Kidney epithelial cell (primary cell): ENCODE measurements around the gene WDR20. TPM values are rescaled to one million over a fixed set of nuclear protein-coding genes. Genes with fewer than 3 reads are reported as not detected.

Experiments used
- DNase-seq: peaks from one replicate; pipeline ENCODE4 v3.0.0-alpha.2; 2010; ENCODE audit warnings: low read depth
- H3K27me3 ChIP-seq: 2 replicates; pipeline ENCODE4 v1.6.0; 2011; ENCODE audit warnings: low read length; ENCODE audit not compliant: control insufficient read depth, insufficient read depth
- H3K36me3 ChIP-seq: 2 replicates; pipeline ENCODE4 v1.5.1; 2011; ENCODE audit warnings: low read length; ENCODE audit not compliant: control insufficient read depth, insufficient read depth
- H3K4me3 ChIP-seq: 2 replicates; pipeline ENCODE4 v1.5.1; 2011; ENCODE audit warnings: low read depth, mild to moderate bottlenecking, control low read depth, low read length
- CTCF ChIP-seq: IDR thresholded peaks from 2 replicates; pipeline ENCODE4 v1.5.1; 2011; ENCODE audit warnings: mild to moderate bottlenecking, moderate library complexity, low read length, control low read depth, inconsistent platforms; ENCODE audit not compliant: insufficient read depth, poor library complexity, severe bottlenecking
- total RNA-seq: library from RNA; depleted of rRNA; stranded (reverse); fragments of >200 nt; gene quantifications from 2 replicates; pipeline ENCODE4 v1.2.3, GENCODE V29; 2015

WDR20 gene
- total RNA-seq, 1 donor from 2014 or later: 14.0 TPM

GRCh38 chr14:102213984-102214658 lies 74.4 kb downstream of the WDR20 start:
- no peak for DNase-seq
- no peaks in the 10 kb centered on the region for H3K27me3 ChIP-seq
- no peak overlapping the region for H3K4me3 ChIP-seq
- peak; percentile 21 for TF ChIP-seq CTCF
- H3K36me3 ChIP-seq: peaks cover 2% of the 10 kb centered on the region

DNA sequence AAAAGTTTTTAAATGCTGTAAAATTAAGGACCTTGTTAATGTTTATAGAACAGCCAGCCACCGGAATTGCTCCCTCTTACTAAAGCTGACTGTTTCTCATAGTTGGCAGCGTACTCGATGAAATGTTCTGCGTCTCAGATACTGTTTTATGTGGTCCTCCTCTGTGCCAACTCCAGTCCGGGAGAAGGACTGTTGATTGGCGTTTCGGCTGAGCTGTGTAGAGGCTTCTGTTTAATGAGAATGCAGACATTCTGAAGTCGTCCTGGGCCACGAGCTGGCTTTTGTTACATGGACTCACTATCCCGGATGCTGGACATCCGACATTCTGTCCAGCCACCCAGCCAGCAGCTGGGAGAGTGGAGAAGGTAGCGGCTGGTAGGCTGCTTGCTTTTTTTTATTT lies 75.4 kb downstream of the WDR20 start:
- Histone ChIP-seq H3K4me3 (no peak overlapping the region), H3K27me3 (no peaks in the 10 kb centered on the region), H3K36me3 (peaks cover 2% of the 10 kb centered on the region)
- DNase-seq: peak; percentile 14
- no peak for TF ChIP-seq CTCF

GRCh38 chr14:102215576-102216250 lies 76.0 kb downstream of the WDR20 start:
- DNase-seq: no peak
- Histone ChIP-seq H3K4me3 (no peak overlapping the region), H3K27me3 (no peaks in the 10 kb centered on the region), H3K36me3 (peaks cover 2% of the 10 kb centered on the region)
- TF ChIP-seq CTCF: no peak

DNA sequence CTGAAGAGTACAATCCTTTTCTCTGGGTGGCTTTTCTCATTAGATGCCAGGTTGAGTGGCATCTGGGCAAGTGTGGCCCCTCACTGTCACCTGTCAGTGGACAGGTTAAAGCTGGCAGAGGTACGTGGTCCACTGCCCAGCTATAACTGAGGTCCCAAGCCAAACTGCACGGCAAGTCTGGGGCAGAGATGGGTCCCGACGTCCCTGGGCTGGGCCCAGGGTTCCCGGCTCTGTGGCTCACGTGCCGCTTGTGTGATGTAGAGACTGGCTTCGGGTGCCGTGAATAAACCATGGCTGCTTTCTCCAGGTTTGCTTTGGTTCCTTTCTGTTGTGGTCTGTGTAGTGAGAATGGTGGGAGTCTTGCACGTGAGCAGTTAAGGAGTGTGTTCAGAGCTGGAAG lies 77.7 kb downstream of the WDR20 start:
- no peak overlapping the region for H3K4me3 ChIP-seq
- H3K36me3 ChIP-seq: peaks cover 2% of the 10 kb centered on the region
- H3K27me3 ChIP-seq: no peaks in the 10 kb centered on the region

DNA sequence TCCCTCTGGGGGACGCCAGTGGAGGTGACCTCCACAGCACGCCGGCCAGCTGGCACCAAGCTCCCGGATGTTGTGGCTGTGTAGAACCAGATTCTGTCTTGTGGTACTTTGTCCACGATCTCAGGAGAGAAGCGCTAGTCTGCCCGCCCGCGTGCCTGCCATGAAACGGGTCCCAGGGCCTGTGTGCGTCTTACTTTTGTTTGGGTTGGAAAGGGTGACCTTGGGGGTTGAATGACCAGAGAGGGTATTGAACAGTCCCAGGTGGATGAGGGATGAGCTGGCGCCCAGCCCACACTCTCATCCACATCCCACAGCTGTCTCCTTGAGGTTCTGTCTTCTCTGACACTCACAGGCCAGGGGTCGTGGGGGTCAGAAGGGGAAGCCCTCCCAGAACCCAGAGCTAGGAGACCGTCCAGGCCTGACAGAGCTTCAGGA lies 78.3 kb downstream of the WDR20 start:
- no peak for DNase-seq
- Histone ChIP-seq H3K4me3 (no peak overlapping the region), H3K27me3 (no peaks in the 10 kb centered on the region), H3K36me3 (peaks cover 2% of the 10 kb centered on the region)
- no peak for TF ChIP-seq CTCF

More for the DNA sequence above, 77.7 kb downstream of the WDR20 start:
- no peak for DNase-seq
- TF ChIP-seq CTCF: no peak

DNA sequence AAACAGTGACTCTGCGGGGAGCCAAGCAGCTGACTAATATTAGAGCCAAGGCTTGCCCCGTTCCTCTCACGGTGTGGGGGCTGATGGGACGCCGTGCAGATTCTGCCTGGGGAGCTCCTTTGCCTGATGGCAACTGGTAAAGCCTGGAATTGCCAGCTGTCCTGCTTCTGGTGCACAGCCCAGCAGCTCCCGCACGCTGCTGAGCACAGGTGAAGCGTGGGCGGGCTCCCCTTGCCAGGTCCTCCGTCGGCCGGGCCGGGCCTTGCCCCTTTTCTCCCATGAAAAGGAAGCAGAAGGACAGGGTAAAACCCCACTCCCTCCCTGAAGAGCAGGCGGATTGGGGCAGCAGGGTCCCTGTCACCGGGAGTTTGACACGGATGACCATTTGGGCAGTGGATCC lies 79.0 kb downstream of the WDR20 start:
- Histone ChIP-seq H3K4me3 (no peak overlapping the region), H3K36me3 (peaks cover 2% of the 10 kb centered on the region), H3K27me3 (no peaks in the 10 kb centered on the region)
- DNase-seq: no peak
- no peak for TF ChIP-seq CTCF
